GM18867 (cell line): ENCODE measurements around the gene ATXN2L.

ENCODE experiments used
- ATAC-seq: cut with Tn5 transposase; IDR thresholded peaks from one replicate; pipeline ENCODE4 v1.9.1; 2021; ENCODE audit warnings: mild to moderate bottlenecking, moderate library complexity; ENCODE audit not compliant: unreplicated experiment

The ATXN2L gene

GRCh38 chr16:28835864-28836760, 13.3 kb downstream of the ATXN2L start:
- ATAC-seq, result no peak

DNA sequence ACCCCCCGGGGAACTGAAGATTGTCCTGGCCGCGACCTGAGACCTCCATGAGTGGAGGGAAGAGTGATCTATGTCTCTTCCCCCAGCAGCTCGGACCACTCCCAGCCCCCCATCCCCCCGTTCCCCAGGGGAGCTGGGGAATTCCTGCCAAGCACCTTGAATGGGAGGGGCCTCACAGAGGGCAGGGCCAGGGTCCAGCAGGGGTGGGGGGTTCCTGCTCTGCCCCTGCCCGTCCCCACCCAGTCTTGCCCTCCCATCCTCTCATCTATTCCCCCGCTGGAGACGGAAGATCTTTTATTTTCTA, 13.9 kb downstream of the ATXN2L start:
- ATAC-seq, result no peak

GRCh38 chr16:28837672-28838557, 15.1 kb downstream of the ATXN2L start:
- ATAC-seq, result no peak

GRCh38 chr16:28838558-28838918, 15.7 kb downstream of the ATXN2L start:
- no peak for ATAC-seq

DNA sequence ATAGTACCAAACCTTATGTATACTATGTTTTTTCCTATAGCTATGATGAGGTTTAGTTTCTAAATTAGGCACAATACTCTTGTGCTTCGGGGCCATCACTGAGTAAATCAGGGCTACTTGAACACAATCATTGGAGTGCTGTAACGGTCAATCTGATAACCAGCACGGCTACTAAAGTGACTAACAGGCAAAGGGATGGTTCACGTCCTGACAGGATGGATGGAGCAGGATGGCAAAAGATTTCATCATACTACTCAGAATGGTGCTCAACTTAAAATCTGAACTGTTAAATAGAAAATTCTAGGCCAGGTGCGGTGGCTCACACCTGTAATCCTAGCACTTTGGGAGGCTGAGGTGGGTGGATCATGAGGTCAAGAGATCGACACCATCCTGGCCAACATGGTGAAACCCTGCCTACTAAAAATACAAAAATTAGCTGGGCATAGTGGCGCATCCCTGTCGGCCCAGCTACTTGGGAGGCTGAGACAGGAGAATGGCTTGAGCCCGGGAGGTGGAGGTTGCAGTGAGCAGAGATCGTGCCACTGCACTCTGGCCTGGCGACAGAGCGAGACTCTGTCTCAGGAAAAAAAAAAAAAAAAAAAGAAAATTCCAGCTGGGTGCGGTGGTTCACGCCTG, 16.3 kb downstream of the ATXN2L start:
- ATAC-seq, result no peak

DNA sequence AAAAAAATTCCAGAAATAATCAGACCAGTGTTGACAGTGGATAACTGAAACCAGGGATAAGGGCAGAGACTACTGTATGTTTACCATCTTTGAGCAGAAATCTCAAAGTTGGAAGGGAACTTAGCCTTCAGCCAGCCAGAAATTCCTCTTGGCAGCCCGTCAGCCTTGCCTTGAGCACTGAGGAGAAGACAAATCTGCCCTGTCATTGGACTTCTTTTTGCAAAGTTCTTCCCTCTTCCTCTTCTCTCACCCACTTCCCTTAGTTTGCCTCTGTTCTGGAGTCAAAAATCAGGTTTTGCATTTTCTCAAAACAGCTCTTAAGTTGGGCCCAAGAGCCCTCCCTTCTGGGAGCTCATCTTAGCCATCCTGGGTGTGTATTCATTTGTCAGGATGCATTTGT, 17.1 kb downstream of the ATXN2L start:
- ATAC-seq, result no peak

DNA sequence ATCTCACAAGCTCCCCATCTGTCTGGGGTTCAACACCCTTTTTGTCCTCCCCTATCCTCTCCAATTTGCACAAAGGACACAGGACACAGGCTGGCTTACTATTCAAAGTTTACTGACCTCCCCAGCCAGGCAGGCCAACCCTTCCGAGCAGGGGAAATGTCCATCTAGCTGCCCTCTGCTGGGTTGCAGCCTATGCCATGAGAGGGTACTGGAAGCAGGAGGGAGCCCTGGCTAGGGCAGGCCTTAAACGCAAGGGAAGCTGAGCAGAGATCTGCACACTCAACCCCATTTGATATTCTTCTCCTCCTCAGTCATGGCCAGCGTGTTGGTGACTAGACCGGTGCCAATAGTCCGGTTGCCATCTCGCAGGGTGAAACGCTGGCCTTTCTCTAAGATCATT, 19.9 kb downstream of the ATXN2L start:
- no peak for ATAC-seq

- ATAC-seq, result no peak
Measured at GRCh38 chr16:28843766-28844165, 21.0 kb downstream of the ATXN2L start.

DNA sequence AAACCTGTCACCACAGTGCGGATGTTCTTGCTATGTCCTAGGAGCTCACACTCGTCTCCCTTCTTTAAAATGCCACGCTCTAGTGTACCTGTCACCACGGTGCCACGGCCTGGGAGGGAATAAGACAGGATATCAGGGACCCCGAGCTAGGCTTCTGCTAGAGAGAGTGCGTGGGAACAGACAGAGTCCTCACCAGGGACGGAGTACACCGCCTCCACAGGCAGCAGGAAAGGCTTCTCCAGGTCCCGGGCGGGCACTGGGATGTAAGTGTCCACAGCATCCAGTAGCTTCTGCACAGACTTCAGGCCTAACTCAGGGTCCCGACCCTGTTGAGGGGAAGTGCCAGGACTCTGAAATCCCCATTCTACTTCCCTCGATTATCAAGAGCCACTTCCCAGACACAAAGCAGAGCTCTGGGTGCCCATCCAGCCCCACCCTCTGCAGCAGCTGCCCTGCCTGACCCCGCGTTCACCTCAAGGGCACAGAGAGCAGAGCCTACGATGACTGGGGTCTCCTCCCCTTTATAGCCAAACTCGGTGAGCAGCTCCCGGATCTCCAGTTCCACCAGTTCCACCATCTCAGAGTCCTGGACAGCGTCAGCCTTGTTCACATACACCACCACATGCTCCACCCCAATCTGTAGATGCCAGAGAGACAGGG, 21.6 kb downstream of the ATXN2L start:
- ATAC-seq, result no peak

GRCh38 chr16:28845293-28845692, 22.5 kb downstream of the ATXN2L start:
- ATAC-seq, result no peak

GRCh38 chr16:28845761-28846079, 22.9 kb downstream of the ATXN2L start:
- peak; percentile 3 for ATAC-seq

DNA sequence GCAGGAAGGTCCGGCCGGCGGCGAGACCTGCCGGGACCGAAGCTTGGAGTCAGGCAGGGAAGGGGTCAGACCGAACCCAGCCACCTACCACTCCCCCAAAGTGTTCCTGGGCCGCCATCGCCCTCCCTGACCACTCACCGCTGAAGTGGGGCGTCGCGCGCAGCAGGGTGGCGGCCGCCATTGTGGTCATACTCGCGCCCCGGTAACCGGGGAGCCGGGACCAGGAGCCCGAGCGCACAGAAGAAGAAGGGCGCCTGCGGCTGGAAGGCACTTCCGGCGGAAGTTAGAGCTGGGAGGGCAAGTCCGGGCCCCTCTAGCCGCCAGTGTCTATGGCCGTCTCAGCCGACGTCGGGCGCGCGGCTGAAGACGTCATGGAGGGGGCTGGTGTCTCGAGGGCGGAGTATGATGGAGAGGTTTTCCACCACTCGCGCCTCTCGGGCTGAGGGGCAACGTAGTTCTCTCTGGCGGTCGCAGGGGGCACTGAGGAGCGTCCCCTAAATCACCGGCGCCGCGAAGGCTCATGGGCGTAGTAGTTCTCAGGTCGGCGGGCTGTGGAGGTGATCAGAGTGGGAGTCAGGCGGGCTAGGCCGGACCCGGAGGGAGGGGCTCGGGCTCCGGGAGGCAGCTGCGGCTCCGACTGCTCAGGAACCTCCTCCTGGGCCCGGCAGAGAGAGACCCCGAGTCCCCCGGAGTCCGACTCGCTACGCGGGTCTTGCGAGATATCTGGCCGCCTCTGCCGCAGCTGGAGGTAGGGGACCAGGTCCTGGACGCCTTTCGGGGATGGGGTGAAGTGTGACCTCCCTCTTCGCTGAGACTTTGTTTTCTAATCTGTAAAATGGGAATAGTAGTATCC, 23.5 kb downstream of the ATXN2L start, which contains the start of gene TUFM:
TSS of gene TUFM (minus strand) at position 269 of the 853 bp plus-strand sequence. CDS start at position 190, 79 bp downstream.
- peak; percentile 88 for ATAC-seq

DNA sequence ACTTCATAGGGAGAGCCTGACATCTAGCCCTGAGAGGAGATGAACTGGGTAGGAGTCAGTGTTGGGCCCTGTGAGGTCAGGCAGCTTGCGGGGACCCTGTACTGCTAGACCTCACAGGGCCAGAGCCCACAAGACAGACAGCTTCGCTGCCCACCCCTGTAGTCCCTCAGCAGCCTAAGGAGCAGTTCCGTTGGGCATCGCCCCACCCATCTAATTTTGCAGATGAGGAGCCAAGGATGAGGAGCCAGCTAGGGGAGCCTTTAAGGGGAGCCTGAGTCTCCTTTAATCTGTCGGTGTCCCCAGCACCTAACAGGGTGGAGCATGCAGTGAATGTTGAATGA, 24.1 kb downstream of the ATXN2L start:
- ATAC-seq, result peak; percentile 2

DNA sequence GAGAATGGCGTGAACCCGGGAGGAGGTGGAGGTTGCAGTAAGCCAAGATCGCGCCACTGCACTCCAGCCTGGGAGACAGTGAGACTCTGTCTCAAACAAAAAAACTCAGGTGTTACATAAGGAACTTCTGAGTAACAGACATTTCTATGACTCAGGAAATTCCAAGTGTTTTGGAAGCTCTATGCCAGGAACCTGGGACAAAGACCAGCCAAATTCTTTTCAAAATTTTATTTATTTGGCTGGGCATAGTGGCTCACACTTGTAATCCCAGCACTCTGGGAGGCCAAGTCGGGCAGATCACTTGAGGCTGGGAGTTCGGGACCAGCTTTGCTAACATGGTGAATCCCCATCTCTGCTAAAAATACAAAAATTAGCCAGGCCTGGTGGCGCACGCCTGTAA, 35.6 kb downstream of the ATXN2L start:
- ATAC-seq, result no peak

GRCh38 chr16:28859326-28859725, 36.5 kb downstream of the ATXN2L start:
- no peak for ATAC-seq

- no peak for ATAC-seq
Measured at GRCh38 chr16:28863929-28864793, 41.4 kb downstream of the ATXN2L start.

DNA sequence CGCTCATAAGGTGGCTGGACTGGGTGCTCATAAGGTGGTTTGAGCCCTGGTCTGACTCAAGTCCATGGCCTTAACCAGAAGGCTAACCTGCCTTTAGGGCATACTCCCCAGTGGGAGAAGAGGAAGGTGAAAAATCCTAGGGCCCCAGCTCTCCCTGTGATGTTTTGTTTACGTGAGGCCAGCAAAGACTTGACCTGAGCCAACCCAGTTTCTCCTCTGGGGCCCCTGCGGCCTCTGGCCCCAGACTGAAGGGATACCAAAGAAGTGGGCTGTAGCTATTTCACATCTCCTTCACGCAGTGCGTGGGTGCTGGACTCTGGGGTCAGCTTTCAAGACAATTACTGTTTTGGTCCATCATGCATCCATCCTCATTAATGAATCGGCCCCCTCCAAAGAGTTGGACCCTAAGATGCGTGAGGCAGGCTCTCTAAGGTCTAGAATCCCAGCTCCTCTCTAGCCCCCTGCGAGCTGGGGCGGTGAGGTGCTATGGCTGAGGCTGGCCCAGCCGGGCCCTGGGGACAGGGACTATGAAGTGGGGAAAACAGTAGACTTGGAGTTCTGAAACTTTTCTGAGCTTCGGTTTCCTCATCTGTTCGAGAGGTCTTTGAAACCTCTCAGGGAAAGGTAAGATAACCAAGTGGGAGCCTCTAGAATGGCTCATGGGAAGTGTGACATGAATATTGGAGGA, 42.3 kb downstream of the ATXN2L start:
- no peak for ATAC-seq

DNA sequence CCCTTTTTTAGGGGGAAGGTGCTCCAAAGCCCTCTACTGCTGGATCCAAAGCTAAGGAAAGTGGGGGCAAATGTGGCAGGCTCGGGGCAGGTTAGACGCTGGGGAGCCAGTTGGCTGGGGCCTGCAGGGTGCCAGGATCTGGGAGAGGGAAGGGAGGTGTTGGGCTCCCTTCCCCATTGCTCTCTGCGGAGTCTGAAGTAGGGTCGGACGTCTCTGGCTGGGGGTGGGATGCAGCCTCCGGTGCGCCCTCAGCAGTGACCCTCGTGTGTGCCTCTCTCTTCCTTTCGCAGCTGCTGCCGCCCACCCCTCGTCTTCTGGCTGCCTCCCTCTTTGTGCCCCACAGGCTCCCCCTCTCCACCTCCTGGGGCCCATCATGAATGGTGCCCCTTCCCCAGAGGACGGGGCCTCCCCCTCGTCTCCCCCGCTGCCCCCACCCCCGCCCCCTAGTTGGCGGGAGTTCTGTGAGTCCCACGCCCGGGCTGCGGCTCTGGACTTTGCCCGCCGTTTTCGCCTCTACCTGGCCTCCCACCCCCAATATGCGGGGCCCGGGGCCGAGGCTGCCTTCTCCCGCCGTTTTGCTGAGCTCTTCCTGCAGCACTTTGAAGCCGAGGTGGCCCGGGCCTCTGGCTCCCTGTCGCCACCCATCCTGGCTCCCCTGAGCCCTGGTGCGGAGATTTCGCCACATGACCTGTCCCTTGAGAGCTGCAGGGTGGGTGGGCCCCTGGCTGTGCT, 43.1 kb downstream of the ATXN2L start:
- no peak for ATAC-seq
